ENCODE results near the gene WDR48.

DNA sequence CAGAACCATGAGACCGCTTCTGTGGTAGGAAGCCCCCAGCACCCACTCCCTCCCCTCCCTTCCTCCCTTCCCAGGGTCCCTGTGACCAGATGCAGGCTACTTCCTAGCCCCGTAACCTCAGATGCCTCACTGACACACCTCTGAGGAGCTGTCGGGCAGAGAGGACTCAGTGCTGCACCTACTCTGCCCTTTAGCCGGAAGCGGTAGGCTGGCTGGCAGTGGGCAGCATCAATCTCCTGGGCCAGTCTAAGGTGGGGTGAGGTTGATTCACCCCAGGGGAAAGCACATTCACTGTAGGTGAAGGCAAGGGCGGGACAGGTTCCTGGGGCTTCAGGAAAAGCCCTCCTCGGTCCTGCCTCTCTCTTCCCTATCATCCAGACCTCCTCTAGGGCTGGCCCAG is 82.5 kb downstream of the WDR48 start:
- TF ChIP-seq, protein P1, sequence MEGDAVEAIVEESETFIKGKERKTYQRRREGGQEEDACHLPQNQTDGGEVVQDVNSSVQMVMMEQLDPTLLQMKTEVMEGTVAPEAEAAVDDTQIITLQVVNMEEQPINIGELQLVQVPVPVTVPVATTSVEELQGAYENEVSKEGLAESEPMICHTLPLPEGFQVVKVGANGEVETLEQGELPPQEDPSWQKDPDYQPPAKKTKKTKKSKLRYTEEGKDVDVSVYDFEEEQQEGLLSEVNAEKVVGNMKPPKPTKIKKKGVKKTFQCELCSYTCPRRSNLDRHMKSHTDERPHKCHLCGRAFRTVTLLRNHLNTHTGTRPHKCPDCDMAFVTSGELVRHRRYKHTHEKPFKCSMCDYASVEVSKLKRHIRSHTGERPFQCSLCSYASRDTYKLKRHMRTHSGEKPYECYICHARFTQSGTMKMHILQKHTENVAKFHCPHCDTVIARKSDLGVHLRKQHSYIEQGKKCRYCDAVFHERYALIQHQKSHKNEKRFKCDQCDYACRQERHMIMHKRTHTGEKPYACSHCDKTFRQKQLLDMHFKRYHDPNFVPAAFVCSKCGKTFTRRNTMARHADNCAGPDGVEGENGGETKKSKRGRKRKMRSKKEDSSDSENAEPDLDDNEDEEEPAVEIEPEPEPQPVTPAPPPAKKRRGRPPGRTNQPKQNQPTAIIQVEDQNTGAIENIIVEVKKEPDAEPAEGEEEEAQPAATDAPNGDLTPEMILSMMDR (IDR thresholded peaks at IDR 0.05): no peak
- no peak for TF ChIP-seq POLR2A (IDR thresholded peaks at IDR 0.05)

All from uterus (tissue), 2 donors.